Erythroblast (primary cell): ENCODE measurements around the gene OPRM1.

Source experiments
- GATA1 ChIP-seq: IDR thresholded peaks from 2 replicates; pipeline ENCODE4 v1.6.1; 2011; ENCODE audit warnings: low read depth, mild to moderate bottlenecking, control low read depth, low read length, moderate library complexity
- POLR2A ChIP-seq: IDR thresholded peaks from 2 replicates; pipeline ENCODE4 v1.6.1; 2011; ENCODE audit warnings: mild to moderate bottlenecking, low read length

DNA sequence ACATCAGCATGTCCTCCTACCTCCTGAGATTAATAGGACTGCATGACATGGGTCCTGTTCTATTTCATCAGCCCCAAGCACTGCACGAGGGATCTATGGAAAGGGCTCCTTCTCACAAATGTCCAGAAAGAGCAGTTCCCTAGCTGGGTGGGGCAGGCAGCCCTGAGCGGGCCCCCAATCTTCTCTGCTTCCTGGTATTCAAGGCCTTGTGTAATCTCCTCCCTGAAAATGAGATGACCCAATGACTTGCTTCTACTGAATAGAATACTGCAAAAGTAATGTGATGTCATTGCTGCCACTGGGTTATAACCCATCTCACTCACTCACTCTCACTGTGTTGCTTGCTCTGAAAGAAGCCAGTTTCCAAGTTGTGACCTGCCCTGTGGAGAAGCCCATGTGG lies 126.4 kb downstream of the OPRM1 start:
- TF ChIP-seq POLR2A (no peak), GATA1 (no peak)
